ENCODE measurements around the gene ACACB. TPM values are rescaled to one million over a fixed set of nuclear protein-coding genes. Genes with fewer than 3 reads are reported as not detected.

Gene ACACB
- total RNA-seq, 4 donors from 2014 or later = 56.0 to 179 (median 152) TPM

GRCh38 chr12:109287811-109288469, 171.6 kb downstream of the ACACB start:
- H3K27me3 ChIP-seq = no peaks in the 10 kb centered on the region
- H3K36me3 ChIP-seq = no peaks in the 10 kb centered on the region
- peaks cover 0 to 9% (median 0%) of the 10 kb centered on the region in 4 donors for H3K4me1 ChIP-seq
- TF ChIP-seq CTCF (IDR thresholded peaks at IDR 0.05) = no peak
- no peak for TF ChIP-seq POLR2A (IDR thresholded peaks at IDR 0.05)
- peak in 1 of 3 donors; percentile 28 for DNase-seq
- H3K27ac ChIP-seq = no peak overlapping the region
- H3K4me3 ChIP-seq = no peak overlapping the region
- no peaks in the 10 kb centered on the region for H3K9me3 ChIP-seq

- TF ChIP-seq POLR2A (IDR thresholded peaks at IDR 0.05) = no peak
- TF ChIP-seq CTCF (IDR thresholded peaks at IDR 0.05) = no peak
- H3K27ac ChIP-seq = no peak overlapping the region
- H3K9me3 ChIP-seq = no peaks in the 10 kb centered on the region
- no peak for DNase-seq
- peaks cover 0 to 9% (median 0%) of the 10 kb centered on the region in 4 donors for H3K4me1 ChIP-seq
- no peak overlapping the region for H3K4me3 ChIP-seq
- no peaks in the 10 kb centered on the region for H3K27me3 ChIP-seq
- no peaks in the 10 kb centered on the region for H3K36me3 ChIP-seq
These were observed 172.2 kb downstream of the ACACB start for GRCh38 chr12:109288571-109288970.

GRCh38 chr12:109289004-109289403, 172.6 kb downstream of the ACACB start:
- Histone ChIP-seq H3K4me1 (peaks cover 0 to 9% (median 0%) of the 10 kb centered on the region in 4 donors), H3K27me3 (no peaks in the 10 kb centered on the region), H3K4me3 (no peak overlapping the region), H3K9me3 (no peaks in the 10 kb centered on the region), H3K36me3 (no peaks in the 10 kb centered on the region), H3K27ac (no peak overlapping the region)
- DNase-seq = no peak
- TF ChIP-seq CTCF (IDR thresholded peaks at IDR 0.05) = no peak
- no peak for TF ChIP-seq POLR2A (IDR thresholded peaks at IDR 0.05)

- H3K27me3 ChIP-seq = no peaks in the 10 kb centered on the region
These were observed 173.2 kb downstream of the ACACB start for GRCh38 chr12:109289551-109289950.

GRCh38 chr12:109290061-109290460, 173.7 kb downstream of the ACACB start:
- no peak for TF ChIP-seq CTCF (IDR thresholded peaks at IDR 0.05)
- TF ChIP-seq POLR2A (IDR thresholded peaks at IDR 0.05) = no peak
- no peaks in the 10 kb centered on the region for H3K27me3 ChIP-seq
- H3K4me1 ChIP-seq = peaks cover 0 to 9% (median 0%) of the 10 kb centered on the region in 4 donors
- peak in 1 of 3 donors; percentile 41 for DNase-seq
- no peak overlapping the region for H3K27ac ChIP-seq
- H3K4me3 ChIP-seq = no peak overlapping the region
- no peaks in the 10 kb centered on the region for H3K36me3 ChIP-seq
- H3K9me3 ChIP-seq = no peaks in the 10 kb centered on the region

More at GRCh38 chr12:109289551-109289950, 173.2 kb downstream of the ACACB start:
- TF ChIP-seq CTCF (IDR thresholded peaks at IDR 0.05) (no peak), POLR2A (IDR thresholded peaks at IDR 0.05) (no peak)
- peaks cover 0 to 9% (median 0%) of the 10 kb centered on the region in 4 donors for H3K4me1 ChIP-seq
- no peak overlapping the region for H3K4me3 ChIP-seq
- H3K9me3 ChIP-seq = no peaks in the 10 kb centered on the region
- DNase-seq = no peak
- no peak overlapping the region for H3K27ac ChIP-seq
- H3K36me3 ChIP-seq = no peaks in the 10 kb centered on the region

All from Peyer's patch (tissue), 4 donors.